ENCODE measurements around the gene METTL16.
"Not testable (repeated sequence)": the region's sequence is repeated elsewhere in the genome, so short reads cannot be mapped to it uniquely, and the experiment has no call there.

The METTL16 gene

GRCh38 chr17:2511462-2512369, at the start of gene METTL16:
Gene METTL16, minus strand, starts transcription at chr17:2511888. Its CDS starts 9,557 bp downstream, at chr17:2502331.
- peak; percentile 97 for DNase-seq

GRCh38 chr17:2560658-2561057, 49.0 kb upstream of the METTL16 start:
- no peak for DNase-seq

GRCh38 chr17:2551928-2552327, 40.2 kb upstream of the METTL16 start:
- DNase-seq, result no peak

GRCh38 chr17:2551493-2551892, 39.8 kb upstream of the METTL16 start:
- no peak for DNase-seq

GRCh38 chr17:2549392-2550211, 37.9 kb upstream of the METTL16 start:
- no peak for DNase-seq

GRCh38 chr17:2548026-2548425, 36.3 kb upstream of the METTL16 start:
- not testable (repeated sequence) for DNase-seq

GRCh38 chr17:2547176-2547575, 35.5 kb upstream of the METTL16 start:
- DNase-seq, result no peak

- no peak for DNase-seq
These were observed 33.7 kb upstream of the METTL16 start for GRCh38 chr17:2545393-2545792.

- no peak for DNase-seq
These were observed 30.8 kb upstream of the METTL16 start for GRCh38 chr17:2542456-2542855.

GRCh38 chr17:2542056-2542455, 30.4 kb upstream of the METTL16 start:
- DNase-seq, result no peak

GRCh38 chr17:2537579-2537978, 25.9 kb upstream of the METTL16 start:
- not testable (repeated sequence) for DNase-seq

- no peak for DNase-seq
These were observed 20.5 kb upstream of the METTL16 start for GRCh38 chr17:2532146-2532720.

- DNase-seq, result not testable (repeated sequence)
These were observed 19.7 kb upstream of the METTL16 start for GRCh38 chr17:2531243-2531954.

GRCh38 chr17:2521775-2522410, 10.2 kb upstream of the METTL16 start:
- not testable (repeated sequence) for DNase-seq

- no peak for DNase-seq
These were observed 9.6 kb upstream of the METTL16 start for GRCh38 chr17:2521257-2521656.

GRCh38 chr17:2517539-2517938, 5.9 kb upstream of the METTL16 start:
- DNase-seq, result no peak

- DNase-seq, result no peak
These were observed 588 bp downstream of the METTL16 start for GRCh38 chr17:2511138-2511461.

GRCh38 chr17:2510559-2510958, 1.1 kb downstream of the METTL16 start:
- no peak for DNase-seq

- DNase-seq, result no peak
These were observed 3.7 kb downstream of the METTL16 start for GRCh38 chr17:2508035-2508434.

GRCh38 chr17:2507015-2507414, 4.7 kb downstream of the METTL16 start:
- DNase-seq, result not testable (repeated sequence)

- DNase-seq, result no peak
These were observed 8.1 kb downstream of the METTL16 start for GRCh38 chr17:2503627-2504026.

GRCh38 chr17:2502871-2503580, 8.7 kb downstream of the METTL16 start:
- no peak for DNase-seq
